DND-41 (cell line): ENCODE results near the gene CCDC89.

ENCODE experiments used
- CTCF ChIP-seq: IDR thresholded peaks from 2 replicates; pipeline ENCODE4 v1.5.1; 2012; ENCODE audit warnings: borderline replicate concordance, low read length, moderate library complexity, mild to moderate bottlenecking; ENCODE audit not compliant: poor library complexity, severe bottlenecking; ENCODE audit errors: extremely low read depth
- EZH2 ChIP-seq: IDR thresholded peaks from 3 replicates; pipeline ENCODE4 v1.6.1; 2012; ENCODE audit warnings: borderline replicate concordance, low read depth, mild to moderate bottlenecking, moderate library complexity, low read length, inconsistent platforms; ENCODE audit not compliant: severe bottlenecking

DNA sequence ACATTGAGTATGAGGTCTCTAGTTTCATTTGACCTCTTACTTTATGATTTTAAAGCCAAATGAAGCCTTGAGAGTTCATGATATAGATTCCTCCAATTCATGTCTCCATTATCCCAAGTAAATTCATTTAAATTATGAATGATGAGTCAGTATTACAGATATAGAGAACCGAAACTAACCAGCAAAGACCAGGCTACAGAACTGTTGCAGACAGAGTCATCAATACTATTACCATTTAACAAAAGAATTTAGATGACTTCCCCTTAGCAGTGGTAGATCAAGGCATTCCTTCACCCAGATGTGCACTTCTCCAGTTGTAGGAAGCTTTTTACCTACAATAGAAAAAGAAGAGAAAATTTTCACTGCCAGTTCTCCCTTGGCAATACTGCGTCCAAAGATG, 11.8 kb upstream of the CCDC89 start:
- TF ChIP-seq CTCF (no peak), EZH2 (no peak)
